ENCODE measurements around the gene CDKN2B. TPM values are rescaled to one million over a fixed set of nuclear protein-coding genes. Genes with fewer than 3 reads are reported as not detected.
"Not testable (repeated sequence)": the region's sequence is repeated elsewhere in the genome, so short reads cannot be mapped to it uniquely, and the experiment has no call there.

The CDKN2B gene
- total RNA-seq (2014; rRNA removed; shearing (Covaris generic)): not detected in 2 replicates

GRCh38 chr9:22008717-22009505 lies at the start of gene CDKN2B:
CDKN2B (minus strand) TSS chr9:22009305; CDS start chr9:22008953, 352 bp downstream.
- no peak for DNase-seq (ENCODE audit: low spot score)

- not testable (repeated sequence) for DNase-seq (ENCODE audit: low spot score)
Observed at GRCh38 chr9:22057972-22058371, 48.9 kb upstream of the CDKN2B start.

GRCh38 chr9:22056402-22056801 lies 47.3 kb upstream of the CDKN2B start:
- DNase-seq (ENCODE audit: low spot score): no peak

- DNase-seq (ENCODE audit: low spot score): no peak
Observed at GRCh38 chr9:22055090-22055489, 46.0 kb upstream of the CDKN2B start.

- no peak for DNase-seq (ENCODE audit: low spot score)
Observed at GRCh38 chr9:22054529-22054928, 45.4 kb upstream of the CDKN2B start.

- DNase-seq (ENCODE audit: low spot score): no peak
Observed at GRCh38 chr9:22054076-22054475, 45.0 kb upstream of the CDKN2B start.

GRCh38 chr9:22053178-22053577 lies 44.1 kb upstream of the CDKN2B start:
- DNase-seq (ENCODE audit: low spot score): no peak

GRCh38 chr9:22052376-22052945 lies 43.4 kb upstream of the CDKN2B start:
- no peak for DNase-seq (ENCODE audit: low spot score)

GRCh38 chr9:22050924-22051323 lies 41.8 kb upstream of the CDKN2B start:
- DNase-seq (ENCODE audit: low spot score): no peak

- DNase-seq (ENCODE audit: low spot score): no peak
Observed at GRCh38 chr9:22049411-22049810, 40.3 kb upstream of the CDKN2B start.

- no peak for DNase-seq (ENCODE audit: low spot score)
Observed at GRCh38 chr9:22047596-22047995, 38.5 kb upstream of the CDKN2B start.

GRCh38 chr9:22046243-22046885 lies 37.3 kb upstream of the CDKN2B start:
- DNase-seq (ENCODE audit: low spot score): no peak

GRCh38 chr9:22045423-22045822 lies 36.3 kb upstream of the CDKN2B start:
- DNase-seq (ENCODE audit: low spot score): no peak

GRCh38 chr9:22044583-22044982 lies 35.5 kb upstream of the CDKN2B start:
- no peak for DNase-seq (ENCODE audit: low spot score)

GRCh38 chr9:22043928-22044327 lies 34.8 kb upstream of the CDKN2B start:
- DNase-seq (ENCODE audit: low spot score): no peak

- no peak for DNase-seq (ENCODE audit: low spot score)
Observed at GRCh38 chr9:22041775-22042174, 32.7 kb upstream of the CDKN2B start.

- no peak for DNase-seq (ENCODE audit: low spot score)
Observed at GRCh38 chr9:22041344-22041743, 32.2 kb upstream of the CDKN2B start.

GRCh38 chr9:22040760-22041159 lies 31.7 kb upstream of the CDKN2B start:
- no peak for DNase-seq (ENCODE audit: low spot score)

- DNase-seq (ENCODE audit: low spot score): no peak
Observed at GRCh38 chr9:22039258-22039657, 30.2 kb upstream of the CDKN2B start.

GRCh38 chr9:22037954-22038690 lies 29.0 kb upstream of the CDKN2B start:
- DNase-seq (ENCODE audit: low spot score): no peak

GRCh38 chr9:22036866-22037626 lies 27.9 kb upstream of the CDKN2B start:
- no peak for DNase-seq (ENCODE audit: low spot score)
